Esophagus muscularis mucosa (tissue), 4 donors: ENCODE results near the gene UGGT1. TPM values are rescaled to one million over a fixed set of nuclear protein-coding genes. Genes with fewer than 3 reads are reported as not detected.

ENCODE experiments used
- DNase-seq: peaks from one replicate; pipeline ENCODE4 v3.0.0-alpha.2; 2017; ENCODE audit errors: extremely low spot score
- H3K27ac ChIP-seq, 4 donors: fragments of 200-600 bp; sonication (generic); replicated peaks in 1 of 4; 1 replicate in 3 of 4; 2 replicates in 1 of 4; pipeline ENCODE4 v1.5.1; 2016 to 2019; ENCODE audit warnings: mild to moderate bottlenecking in 1 of 4
- H3K27me3 ChIP-seq, 4 donors: fragments of 200-600 bp; sonication (generic); one replicate each; pipeline versions ENCODE4 v1.5.1 to v1.6.0; 2016 to 2019
- H3K36me3 ChIP-seq, 4 donors: fragments of 200-600 bp; sonication (generic); one replicate each; pipeline ENCODE4 v1.5.1; 2016 to 2019
- H3K4me1 ChIP-seq, 4 donors: fragments of 200-600 bp; sonication (generic); one replicate each; pipeline ENCODE4 v1.5.1; 2016 to 2019
- H3K4me3 ChIP-seq, 4 donors: fragments of 200-600 bp; sonication (generic); 1 replicate in 2 of 4; 2 replicates in 2 of 4; pipeline ENCODE4 v1.5.1; 2016 to 2019; ENCODE audit warnings: mild to moderate bottlenecking in 4 of 4, moderate library complexity in 1 of 4
- H3K9me3 ChIP-seq, 4 donors: fragments of 200-600 bp; sonication (generic); 1 replicate in 3 of 4; 2 replicates in 1 of 4; pipeline ENCODE4 v1.5.1; 2016 to 2019
- EP300 ChIP-seq: sonication (generic); formaldehyde crosslinking; IDR thresholded peaks from one replicate; pipeline ENCODE4 v1.6.1; 2017; ENCODE audit warnings: antibody characterized with exemption
- POLR2A ChIP-seq: fragments of 450-650 bp; IDR thresholded peaks from one replicate; pipeline ENCODE4 v1.6.1; 2017; ENCODE audit warnings: antibody characterized with exemption, moderate library complexity, mild to moderate bottlenecking, low read depth
- POLR2AphosphoS5 ChIP-seq, 2 donors: sonication (generic); formaldehyde crosslinking; IDR thresholded peaks; one replicate each; pipeline ENCODE4 v1.6.1; 2017; ENCODE audit warnings: antibody characterized with exemption in 2 of 2
- WGBS: methylation state at CpG from one replicate; pipeline ENCODE4 v1.1.5; 2018; 5-methylcytosine and 5-hydroxymethylcytosine counted together
- intact Hi-C: fragments of 100-400 bp; cut with DNase I; formaldehyde crosslinking; loops from one replicate; pipeline ENCODE4 v1.15.1; 2023
- small RNA-seq, 3 donors: library from RNA; depleted of rRNA; stranded (forward); fragments of <200 nt; gene quantifications; one replicate each; pipeline ENCODE3, GENCODE V24; 2016
- total RNA-seq, 4 donors: library from RNA; depleted of rRNA; stranded (reverse); fragments of >200 nt; gene quantifications; one replicate each; pipeline versions ENCODE4 v1.1.0 to v1.2.1, GENCODE V29; 2016
- TF ChIP-seq, protein P1 (sequence below), 3 experiments: fragments of 200-600 bp in 2 of 3; fragments of 450-650 bp in 1 of 3; sonication (generic) in 2 of 3; IDR thresholded peaks; one replicate each; pipeline ENCODE4 v1.5.1; 2017 to 2019; ENCODE audit warnings: antibody characterized with exemption in 3 of 3, mild to moderate bottlenecking in 2 of 3, moderate library complexity in 1 of 3

Gene UGGT1
- total RNA-seq, 4 donors from 2014 or later, result 27.0 to 32.4 (median 27.6) TPM

DNA sequence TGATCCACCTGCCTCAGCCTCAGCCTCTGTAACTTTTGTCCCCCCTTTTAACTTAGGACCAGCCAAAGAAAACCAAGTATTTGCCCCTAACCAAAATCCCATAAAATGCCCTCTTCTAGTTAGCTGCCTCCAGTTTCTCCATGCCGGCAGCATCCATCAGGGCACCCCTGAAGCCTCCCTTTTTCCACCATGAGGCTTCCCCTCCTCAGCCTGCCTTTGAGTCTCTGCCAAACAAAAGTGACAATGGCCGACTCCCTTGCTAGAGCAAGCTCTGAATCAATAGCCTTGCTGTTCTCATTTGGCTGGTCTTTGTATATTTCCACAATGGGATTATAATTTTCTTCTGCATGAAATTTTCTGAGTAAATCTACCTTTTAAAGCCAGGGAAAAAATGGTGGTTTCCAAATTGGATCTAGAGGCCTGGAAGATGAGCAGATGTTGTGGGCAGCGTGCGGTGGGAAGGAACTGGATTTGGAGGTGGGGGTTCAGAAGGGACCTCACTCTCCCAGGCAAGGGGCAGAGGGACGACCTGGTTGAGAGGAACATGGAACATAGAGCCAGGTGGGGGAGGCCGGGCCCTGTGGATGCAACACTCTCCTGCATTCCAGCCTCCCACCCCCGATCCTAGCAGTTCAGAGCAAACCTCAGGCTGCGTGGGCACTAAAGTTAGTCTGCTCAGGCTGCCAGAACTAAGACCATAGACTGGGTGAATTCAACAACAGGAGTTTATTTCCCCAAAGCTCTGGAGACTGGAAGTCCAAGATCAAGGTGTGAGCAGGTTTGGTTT is 147.1 kb downstream of the UGGT1 start:
- Histone ChIP-seq H3K27ac (no peak overlapping the region), H3K4me3 (no peak overlapping the region), H3K4me1 (peaks cover 8 to 23% (median 19%) of the 10 kb centered on the region in 4 donors), H3K9me3 (no peaks in the 10 kb centered on the region), H3K27me3 (no peaks in the 10 kb centered on the region), H3K36me3 (no peaks in the 10 kb centered on the region)
- no peak for DNase-seq
- intact Hi-C loops, result loop anchor here (10.0 kb wide), 1 partner anchor 67 kb away; no protein-coding TSS in a partner anchor
- TF ChIP-seq EP300, result no peak
- no peak for TF ChIP-seq POLR2AphosphoS5 (IDR thresholded peaks at IDR 0.05)
- TF ChIP-seq POLR2A, result no peak
- TF ChIP-seq, protein P1, sequence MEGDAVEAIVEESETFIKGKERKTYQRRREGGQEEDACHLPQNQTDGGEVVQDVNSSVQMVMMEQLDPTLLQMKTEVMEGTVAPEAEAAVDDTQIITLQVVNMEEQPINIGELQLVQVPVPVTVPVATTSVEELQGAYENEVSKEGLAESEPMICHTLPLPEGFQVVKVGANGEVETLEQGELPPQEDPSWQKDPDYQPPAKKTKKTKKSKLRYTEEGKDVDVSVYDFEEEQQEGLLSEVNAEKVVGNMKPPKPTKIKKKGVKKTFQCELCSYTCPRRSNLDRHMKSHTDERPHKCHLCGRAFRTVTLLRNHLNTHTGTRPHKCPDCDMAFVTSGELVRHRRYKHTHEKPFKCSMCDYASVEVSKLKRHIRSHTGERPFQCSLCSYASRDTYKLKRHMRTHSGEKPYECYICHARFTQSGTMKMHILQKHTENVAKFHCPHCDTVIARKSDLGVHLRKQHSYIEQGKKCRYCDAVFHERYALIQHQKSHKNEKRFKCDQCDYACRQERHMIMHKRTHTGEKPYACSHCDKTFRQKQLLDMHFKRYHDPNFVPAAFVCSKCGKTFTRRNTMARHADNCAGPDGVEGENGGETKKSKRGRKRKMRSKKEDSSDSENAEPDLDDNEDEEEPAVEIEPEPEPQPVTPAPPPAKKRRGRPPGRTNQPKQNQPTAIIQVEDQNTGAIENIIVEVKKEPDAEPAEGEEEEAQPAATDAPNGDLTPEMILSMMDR (IDR thresholded peaks at IDR 0.05), result no peak
- WGBS, result 85% methylated on average over 8 of the region's 8 CpGs

DNA sequence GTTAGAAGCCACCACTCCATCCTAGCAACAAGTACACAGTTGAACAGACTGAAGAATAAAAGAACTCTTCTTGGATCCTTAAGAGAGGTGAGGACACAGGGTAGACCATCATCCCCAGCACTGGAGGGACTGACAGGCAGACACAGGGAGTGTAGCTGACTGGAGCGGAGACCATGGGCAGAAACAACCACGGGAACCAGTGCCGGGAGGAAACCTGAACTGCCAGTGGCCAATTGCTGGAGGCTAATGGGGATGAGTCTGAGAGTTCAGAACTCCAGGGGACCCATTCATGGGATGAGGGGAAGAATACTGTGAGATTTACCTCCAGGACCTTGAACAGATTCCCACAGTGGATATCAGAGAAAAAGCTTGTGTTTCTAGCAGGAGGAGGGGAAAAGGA is 150.9 kb downstream of the UGGT1 start:
- no peaks in the 10 kb centered on the region for H3K36me3 ChIP-seq
- TF ChIP-seq POLR2A (no peak), POLR2AphosphoS5 (IDR thresholded peaks at IDR 0.05) (no peak), EP300 (no peak)
- TF ChIP-seq, protein P1 (IDR thresholded peaks at IDR 0.05), result no peak
- H3K4me3 ChIP-seq, result no peak overlapping the region
- intact Hi-C loops, result no loop called here
- no peak overlapping the region for H3K27ac ChIP-seq
- H3K9me3 ChIP-seq, result no peaks in the 10 kb centered on the region
- no peak for DNase-seq
- no peaks in the 10 kb centered on the region for H3K27me3 ChIP-seq
- WGBS, result 87% methylated on average over 3 of the region's 3 CpGs
- peaks cover 5 to 8% (median 7%) of the 10 kb centered on the region in 4 donors for H3K4me1 ChIP-seq

Small RNA genes within 50 kb of the gene (small RNA-seq; reads per million reads assigned to genes)
- gene AC108059.2 (0 reads per million in 3 donors), gene AC108059.3 (0 reads per million in 3 donors), gene DYNLT3P2 (0 reads per million in 3 donors), gene RF00019 (0 reads per million in 3 donors)

Other genes with a start within 250 kb of the UGGT1 start
- 10 to 100 TPM; 13.7 to 18.5 (median 14.7) TPM for gene POLR2D, start 233.0 kb upstream of the UGGT1 start, total RNA-seq
- 10 to 100 TPM; 10.4 to 13.2 (median 11.4) TPM for gene AMMECR1L, start 205.2 kb upstream of the UGGT1 start, total RNA-seq
- 10 to 100 TPM in 2 of 4 donors, 1 to 10 TPM in 2; 6.8 to 12.3 (median 10.7) TPM for gene SAP130, start 63.1 kb upstream of the UGGT1 start, total RNA-seq
- gene HS6ST1, start 227.7 kb downstream of the UGGT1 start, total RNA-seq, result 10 to 100 TPM; 17.4 to 62.2 (median 38.5) TPM